GM12878 (cell line): ENCODE measurements around the gene ADAMTS19.

Experiments
- EGR1 ChIP-seq, 2 experiments: IDR thresholded peaks; 1 replicate in 1 of 2; 2 replicates in 1 of 2; pipeline ENCODE4 v1.6.1; 2011 to 2012; ENCODE audit warnings: low read depth in 2 of 2, low read length in 2 of 2, borderline replicate concordance in 1 of 2, mild to moderate bottlenecking in 1 of 2, moderate library complexity in 1 of 2
- MXI1 ChIP-seq: fragments of 150-350 bp; IDR thresholded peaks from 2 replicates; pipeline ENCODE4 v1.6.1; 2011; ENCODE audit warnings: low read depth, mild to moderate bottlenecking, inconsistent platforms, low read length, improper control_type of control experiment
- RFX5 ChIP-seq: IDR thresholded peaks from 2 replicates; pipeline ENCODE4 v1.6.1; 2011; ENCODE audit warnings: low read depth, low read length, improper control_type of control experiment

DNA sequence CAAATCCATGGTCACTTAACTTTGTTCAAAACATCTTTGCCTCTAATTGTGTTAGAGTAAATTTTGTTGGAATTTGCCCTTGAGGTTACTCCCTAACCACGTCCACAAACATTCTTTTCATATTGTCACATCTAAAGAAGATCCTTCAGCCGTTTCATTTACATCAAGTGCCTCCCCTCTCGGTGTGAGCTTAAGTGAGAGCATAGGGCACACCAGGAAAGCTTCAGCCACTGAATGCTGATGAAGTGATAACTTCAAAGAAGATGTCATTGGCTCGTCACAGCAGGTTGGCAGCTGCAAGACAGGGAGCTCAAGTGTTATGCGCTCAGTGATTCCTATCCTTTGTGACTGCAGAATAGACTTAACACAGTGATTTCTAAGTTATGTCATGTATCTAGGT, 49.6 kb upstream of the ADAMTS19 start:
- TF ChIP-seq MXI1 = no peak
- TF ChIP-seq EGR1 (IDR thresholded peaks at IDR 0.05; ENCODE audit: borderline replicate concordance in 1 of 2, low read depth in 2 of 2, low read length in 2 of 2) = no peak
- no peak for TF ChIP-seq RFX5
